GM19372 (cell line): ENCODE data around the gene FAM110A.

Experiments
- ATAC-seq: cut with Tn5 transposase; IDR thresholded peaks from one replicate; pipeline ENCODE4 v1.9.1; 2021; ENCODE audit warnings: mild to moderate bottlenecking, low read depth, moderate library complexity; ENCODE audit not compliant: unreplicated experiment

FAM110A gene

DNA sequence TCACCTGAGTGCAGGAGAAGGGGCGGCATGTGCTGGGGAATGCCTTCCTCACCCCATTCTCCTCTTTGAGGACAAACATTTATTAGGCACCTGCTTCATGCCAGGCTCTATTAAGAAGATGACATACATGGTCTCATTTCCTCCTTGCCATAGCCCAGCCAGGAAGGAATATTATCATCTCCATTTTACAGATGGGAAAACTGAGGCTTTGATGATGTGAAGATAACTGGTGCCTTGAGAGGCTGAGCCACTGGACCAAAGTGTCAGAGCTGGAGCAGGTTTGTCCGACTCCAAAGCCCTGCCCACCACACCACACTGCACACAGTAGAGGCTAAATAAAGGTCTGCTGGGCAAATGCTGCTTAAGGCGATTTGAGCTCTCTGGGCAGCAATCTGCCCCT, 37.2 kb downstream of the FAM110A start:
- ATAC-seq, result no peak

DNA sequence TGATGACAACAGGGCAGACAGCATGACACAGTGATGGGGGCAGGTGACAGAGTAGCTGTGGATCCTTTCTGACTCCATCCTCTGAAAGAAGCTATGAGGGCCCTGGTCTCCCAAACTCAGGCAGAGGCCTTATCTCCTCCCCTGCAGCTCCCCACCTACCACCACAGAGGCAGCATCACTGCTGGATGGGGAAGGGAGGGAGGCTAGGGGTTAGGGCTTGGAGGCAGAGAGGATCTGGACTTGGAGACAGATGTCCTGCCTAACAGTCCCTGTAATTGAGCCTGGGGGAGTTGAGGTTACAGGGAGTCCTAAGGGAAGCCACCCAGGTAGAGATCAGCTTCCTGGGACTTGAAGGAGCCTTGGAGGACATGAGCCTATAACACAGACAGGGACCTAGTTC, 37.9 kb downstream of the FAM110A start:
- ATAC-seq, result no peak

DNA sequence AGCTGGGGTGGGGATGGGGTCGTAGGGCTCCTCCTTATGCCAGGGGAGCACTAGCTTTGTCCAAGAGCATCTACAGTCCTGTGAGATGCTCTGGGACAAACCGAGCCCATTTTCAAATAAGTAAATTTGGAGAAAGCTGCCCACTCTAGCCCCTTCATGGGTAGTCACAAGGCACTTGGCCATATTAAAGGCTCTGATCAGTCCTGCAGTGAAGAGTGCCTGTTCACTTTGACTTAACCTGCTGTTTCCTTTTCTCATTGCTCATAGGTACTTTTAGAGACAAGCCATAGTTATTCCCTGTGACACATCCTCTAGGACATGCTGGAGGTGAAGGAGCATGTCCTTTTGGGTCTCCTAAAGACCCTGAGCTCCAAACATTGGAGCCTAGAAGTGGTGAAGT, 38.4 kb downstream of the FAM110A start:
- no peak for ATAC-seq

DNA sequence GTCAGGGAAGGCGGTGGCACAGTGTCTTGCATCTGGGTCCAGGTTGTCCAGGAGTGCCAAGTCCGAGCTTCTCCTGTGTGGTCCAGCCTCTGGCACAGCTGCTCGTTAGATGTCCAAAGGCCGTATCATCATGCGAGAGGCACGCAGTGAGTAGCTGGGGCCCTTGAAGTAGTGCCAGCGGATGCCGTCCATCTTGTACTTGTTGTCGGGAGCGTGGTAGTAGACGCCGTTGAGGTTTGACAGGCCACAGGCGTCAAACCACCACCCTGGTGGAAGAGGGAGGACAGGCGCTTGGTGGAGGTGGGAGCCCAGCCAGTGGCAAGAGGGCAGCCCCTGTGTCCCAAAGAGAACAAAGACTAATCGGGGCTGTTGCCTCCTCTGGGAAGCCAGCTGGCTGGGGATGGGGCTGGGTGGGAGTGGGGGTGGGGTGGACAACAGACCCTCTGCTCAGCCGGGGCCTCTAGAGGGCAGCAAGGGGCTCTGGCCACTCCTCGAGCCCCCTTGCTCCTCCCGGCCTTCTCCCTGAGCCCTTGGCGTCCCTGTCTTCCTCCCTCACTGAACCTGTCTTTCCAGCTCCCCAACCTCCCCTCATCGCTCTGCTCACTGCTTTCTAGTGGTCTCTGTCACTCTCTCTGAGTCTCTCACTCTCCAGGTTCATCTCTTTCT, 39.5 kb downstream of the FAM110A start:
- ATAC-seq, result no peak

DNA sequence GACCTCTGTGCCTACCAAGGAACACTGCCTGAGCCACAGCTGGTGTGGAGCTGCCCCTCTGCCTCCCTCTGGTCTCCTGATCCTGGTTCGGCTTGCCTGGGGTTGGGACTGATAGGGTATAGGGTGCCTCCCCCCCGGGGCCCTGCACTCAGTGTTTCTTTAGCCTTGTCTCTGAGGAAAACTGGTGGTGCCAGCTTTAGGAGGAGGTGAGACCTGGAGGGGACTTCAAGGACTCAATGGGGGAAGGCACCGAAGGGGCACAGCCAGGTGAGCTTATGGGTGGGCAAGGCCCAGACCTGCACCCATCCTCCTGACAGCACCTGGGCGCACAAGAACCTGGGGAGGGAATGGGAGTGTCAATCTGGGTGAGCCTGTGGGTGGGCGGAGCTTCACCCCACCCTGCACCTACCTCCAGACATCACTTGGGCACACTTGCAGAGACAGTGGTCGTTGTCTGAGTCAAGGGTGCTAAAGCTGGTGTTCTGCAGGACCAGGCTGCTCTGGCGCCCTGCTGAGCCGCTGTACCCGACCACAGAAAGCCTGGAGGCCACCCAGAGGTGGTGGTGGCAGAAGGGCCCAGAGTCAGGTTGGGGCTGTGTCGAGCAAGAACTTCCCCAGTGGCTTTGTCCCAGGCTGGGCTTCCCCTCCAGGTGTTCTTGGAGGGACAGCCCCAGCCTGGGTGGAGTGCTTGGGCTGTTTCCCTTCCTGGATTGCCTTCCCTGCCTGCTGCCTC, 40.5 kb downstream of the FAM110A start:
- ATAC-seq, result no peak

DNA sequence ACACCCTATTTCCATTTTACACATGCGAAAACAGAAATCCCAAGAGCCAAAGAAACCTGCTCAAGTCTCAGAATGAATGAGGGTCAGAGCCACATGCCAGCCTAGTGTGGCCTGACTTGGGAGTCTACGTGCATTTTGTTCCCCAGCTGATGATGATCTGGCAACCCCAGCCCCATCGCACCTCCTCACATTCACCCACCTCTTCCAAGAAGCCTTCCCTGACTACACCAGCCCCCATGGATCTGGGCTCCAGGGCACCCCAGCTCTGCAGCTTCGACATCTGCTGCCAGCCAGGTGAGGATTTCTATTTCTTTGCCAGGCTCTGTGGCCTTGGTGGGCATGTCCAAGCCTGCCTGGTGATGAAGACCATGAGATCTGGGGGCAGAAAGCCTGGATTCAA, 41.6 kb downstream of the FAM110A start:
- ATAC-seq, result no peak

DNA sequence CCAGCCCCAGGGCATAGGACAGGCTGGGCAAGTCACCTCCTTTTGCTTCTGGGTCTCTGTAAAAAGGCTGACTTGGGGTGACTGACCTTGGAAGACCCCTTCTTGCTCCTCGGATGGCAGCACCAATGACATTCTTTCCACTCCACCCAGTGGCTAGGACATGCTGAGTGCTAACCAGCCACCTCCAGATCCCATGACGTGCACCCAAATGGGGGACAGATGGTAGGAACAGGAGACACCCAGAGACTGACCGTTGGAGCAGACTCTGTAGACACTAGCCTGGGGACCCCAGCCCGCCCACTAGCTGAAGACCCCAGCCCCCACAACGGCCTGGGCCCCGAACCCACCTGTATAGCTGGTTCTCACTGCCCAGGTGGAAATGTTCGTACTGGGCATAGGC, 44.3 kb downstream of the FAM110A start:
- no peak for ATAC-seq

DNA sequence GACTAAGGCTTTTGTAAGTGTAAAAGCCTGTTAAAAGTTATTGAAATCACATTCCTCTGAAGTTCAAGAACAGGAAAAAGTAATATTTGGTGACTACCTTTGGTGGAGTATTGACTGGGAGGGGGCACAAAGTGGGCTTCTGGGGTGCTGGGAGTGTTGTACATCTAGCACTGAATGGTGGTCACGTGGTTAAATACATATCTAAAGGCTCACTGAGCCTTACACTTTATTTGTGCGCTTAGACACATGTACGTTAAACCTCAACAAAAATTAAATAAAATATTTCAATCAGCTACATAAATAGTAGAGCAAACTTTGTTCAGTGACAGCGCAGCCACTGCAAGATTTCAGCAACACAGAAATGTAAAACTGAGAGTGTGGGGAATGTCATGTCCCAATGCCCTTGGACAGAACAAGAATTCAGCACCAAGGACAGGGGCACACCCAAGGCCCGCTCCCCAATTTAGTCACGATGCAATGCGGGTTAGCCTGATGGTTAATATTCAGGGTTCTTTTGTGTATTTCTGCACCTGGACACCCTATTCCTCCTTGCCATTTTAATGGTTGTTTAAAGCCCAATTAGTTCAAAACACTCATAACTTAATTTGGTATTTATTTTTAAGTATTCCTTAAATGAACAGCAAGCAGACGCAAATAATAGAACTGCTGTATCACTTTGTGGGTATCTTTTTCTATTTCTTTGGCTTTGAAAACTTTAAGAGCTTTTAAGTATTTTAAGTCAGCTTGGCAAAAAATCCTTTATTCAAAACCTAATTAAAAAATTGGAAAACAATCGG, 45.2 kb downstream of the FAM110A start:
- no peak for ATAC-seq

DNA sequence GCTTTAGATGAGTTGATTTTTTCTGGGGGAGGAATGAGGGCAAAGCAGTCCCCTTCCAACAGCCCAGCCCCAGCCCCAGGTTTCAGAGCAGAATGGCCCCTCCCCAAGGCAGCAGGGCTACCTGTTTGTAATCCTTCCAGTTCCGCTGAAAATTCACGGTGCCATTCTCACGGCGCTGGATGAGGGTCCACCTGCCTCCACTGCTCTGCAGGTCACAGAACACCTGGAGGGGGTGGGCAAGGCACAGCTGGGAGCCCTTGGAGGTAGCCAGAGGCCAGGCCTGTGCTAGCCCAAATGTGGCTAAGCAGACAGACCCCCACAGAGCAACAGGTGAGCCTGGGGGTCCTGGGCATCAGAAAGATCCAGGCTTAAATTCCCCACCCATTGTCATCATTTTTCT, 46.1 kb downstream of the FAM110A start:
- ATAC-seq, result no peak

DNA sequence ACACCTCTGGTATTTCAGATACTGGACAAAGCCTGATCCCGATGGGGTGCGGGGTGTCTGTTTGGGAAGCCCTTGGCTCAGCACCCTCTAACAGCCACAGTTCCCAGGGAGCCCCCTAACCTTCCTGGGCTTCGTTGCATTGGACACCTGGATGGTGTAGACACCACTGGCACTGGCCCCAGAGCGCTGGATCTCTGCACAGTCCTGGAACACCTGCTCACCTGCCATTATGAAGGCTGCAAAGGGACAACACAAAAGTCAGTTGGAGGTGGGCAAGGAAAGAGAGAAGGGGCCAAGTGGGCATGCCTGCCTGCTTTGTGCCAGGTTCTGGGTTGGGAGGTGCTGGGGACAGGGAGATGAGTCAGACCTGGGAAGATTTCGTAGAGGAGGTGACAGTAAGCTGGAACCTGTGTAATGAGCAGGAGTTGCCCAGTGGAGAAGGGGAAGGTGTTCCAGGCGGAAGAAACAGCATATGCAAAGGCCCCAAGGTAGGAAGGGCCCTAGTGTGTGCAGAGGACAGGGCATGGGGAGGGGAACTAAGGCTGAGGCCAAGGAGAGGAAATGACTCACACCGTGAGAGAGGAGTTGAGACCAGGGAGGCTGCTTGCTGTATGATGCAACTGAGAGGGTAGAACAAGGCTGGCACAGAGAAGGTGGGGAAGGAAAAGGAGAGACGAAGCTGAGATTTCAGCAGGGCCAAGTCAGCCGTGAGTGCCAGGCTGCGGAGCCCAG, 47.7 kb downstream of the FAM110A start:
- no peak for ATAC-seq

DNA sequence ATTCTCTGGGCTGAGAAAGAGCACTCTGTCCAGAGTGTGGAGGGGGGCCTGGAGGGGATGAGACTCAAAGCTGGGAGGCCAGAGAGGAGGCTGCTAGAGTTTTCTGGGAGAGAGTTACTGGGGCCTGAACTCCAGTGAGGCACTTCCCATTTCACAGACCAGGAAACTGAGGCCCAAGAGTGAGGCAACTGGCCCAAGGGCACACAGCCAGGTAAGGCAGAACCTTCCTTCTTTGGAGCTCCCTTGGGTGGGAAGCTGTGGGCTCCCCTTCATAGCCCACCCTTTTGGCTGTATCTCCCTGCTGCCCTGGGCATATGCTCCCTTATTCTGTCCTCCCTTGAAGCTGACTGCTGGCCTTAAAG, 48.2 kb downstream of the FAM110A start:
- ATAC-seq, result no peak

DNA sequence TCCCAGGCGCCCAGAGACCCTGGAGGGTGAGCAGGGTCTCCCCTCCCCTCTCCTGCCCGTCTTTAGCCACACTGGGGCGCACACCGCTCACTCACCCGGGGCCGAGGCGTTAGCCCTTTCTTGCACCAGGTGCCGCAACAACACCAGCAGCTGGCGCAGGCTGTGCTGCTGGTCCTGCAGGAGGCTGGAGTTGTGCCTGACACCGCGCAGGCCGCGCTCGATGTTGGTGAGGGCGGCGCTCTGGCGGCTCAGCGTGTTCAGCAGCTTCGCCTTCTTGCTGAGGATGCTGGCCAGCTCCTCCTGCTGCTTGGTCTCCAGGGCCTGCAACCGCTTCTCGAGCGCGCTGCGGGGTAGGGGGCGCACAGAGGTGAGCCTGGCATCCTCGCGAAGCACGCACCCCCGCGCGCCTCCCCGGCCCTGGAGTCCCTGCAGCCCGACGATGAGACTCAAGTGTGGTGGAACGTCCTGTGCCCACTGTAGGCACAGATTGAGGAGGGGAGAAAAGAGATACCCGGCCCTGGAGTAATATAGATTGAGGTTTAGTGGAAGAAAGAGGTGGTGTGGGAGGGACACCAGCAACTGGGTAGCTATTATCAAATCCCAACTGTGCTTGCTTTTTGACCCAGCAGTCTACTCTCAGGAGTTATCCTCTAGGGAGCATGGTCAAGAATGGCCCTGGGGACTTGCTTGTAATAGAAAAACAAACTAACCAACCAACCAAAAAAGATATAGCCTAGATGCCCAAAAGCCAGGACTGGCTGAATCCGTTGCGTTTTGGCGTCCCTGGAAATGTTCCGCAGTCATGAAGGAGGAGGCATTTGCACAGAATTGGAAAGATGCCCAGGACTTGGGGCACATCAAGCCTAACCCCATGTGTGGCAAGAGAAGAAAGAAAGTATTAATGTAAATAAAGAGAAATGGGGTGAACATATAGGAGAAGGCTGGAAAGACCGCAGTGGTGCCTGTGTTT, 51.8 kb downstream of the FAM110A start:
- ATAC-seq, result no peak

DNA sequence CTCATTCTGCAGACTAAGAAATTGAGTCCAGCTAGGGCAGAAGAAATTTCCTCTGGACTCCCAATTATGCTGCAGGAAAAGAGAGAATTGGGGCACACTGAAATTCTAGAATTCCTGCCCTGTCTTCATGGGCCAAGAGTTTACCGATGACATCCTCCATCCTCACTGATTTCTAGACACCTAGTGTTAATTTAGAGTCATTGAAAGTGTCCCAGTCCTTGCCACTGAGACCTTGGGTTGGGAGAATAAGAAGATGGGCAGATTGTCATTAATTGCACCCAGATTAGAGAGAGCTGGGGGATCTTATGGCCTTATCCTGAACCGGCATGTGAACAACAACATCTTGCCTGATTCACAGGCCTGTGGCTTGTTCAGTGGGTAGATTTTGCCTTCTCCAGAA, 53.6 kb downstream of the FAM110A start:
- ATAC-seq, result no peak

DNA sequence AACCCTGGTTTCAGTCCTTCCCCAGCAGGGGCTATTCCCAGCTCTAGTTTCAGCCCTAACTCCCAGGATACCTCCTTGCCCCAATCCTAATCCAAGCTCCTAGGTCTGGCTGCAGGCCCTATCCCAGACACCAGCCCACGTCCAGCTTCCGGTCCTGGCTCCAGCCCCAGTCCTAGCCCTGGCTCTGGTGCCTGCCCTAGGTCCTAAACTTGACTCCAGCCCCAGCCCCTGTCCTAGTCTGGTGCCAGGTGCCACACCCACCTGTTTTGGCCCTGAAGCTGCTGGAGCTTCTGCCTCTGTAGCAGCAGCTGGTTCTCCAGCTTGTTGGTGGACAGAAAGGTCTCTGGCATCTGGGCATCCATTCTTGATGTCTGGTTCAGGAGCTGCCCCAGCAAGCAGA, 54.5 kb downstream of the FAM110A start:
- no peak for ATAC-seq

DNA sequence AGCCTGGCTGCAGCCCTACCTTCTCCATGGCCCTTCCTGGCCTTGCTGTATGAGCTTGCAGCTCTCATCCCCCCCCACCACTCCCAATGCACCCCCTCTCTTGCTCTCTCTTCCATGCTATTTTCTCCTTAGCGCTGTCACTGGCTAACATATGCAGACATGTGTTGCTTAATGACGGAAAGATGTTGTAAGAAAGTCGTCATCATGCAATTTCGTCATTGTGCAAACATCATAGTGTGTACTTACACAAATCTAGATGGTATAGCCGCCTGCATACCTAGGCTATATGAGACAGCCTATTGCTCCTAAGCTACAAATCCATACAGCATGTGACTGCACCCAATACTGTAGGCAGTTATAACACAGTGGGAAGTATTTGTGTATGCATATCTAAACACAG, 55.6 kb downstream of the FAM110A start:
- no peak for ATAC-seq

DNA sequence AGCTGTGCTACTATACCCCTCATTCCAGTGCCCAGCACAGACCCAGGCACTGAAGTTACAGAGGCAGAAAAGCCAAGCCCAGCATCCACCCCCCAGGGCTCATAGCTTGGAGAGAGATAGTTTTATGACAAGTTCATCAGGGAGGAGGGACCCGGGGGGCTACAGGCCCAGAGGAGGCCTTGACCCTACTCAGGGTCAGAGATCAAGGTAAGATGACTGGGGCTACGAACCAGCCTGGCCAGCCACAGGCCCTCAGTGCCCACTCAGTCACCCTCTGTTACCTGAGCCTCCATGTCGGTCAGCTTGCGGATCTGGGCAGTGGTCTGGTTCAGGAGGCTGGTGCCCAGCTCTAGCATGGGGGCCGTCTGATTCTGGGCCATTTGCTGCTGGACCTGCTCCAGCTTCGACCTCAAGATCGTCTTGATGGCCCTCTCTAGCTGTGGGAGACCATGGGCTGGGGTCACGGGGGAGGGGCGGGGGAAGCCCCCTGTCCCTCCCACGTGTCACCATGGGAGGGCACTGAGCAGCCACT, 56.5 kb downstream of the FAM110A start:
- no peak for ATAC-seq

DNA sequence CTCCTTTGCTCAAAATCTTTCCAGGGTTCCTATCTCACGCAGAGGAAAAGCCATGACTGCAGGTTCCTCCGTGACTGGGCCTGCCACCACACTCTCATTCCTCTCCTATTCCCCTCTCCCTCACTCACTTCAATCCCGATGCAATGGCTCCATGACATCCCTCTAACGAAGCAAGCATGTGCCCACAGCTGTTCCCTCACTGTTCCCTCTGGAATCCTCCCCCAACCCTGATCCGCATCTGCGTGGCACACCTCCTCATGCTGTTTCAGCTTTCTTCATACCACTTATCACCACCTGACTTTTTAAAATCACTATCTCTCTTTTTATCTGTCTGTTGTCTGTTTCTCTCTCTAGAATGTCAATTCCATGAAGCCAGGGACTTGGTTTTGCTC, 57.1 kb downstream of the FAM110A start:
- no peak for ATAC-seq

DNA sequence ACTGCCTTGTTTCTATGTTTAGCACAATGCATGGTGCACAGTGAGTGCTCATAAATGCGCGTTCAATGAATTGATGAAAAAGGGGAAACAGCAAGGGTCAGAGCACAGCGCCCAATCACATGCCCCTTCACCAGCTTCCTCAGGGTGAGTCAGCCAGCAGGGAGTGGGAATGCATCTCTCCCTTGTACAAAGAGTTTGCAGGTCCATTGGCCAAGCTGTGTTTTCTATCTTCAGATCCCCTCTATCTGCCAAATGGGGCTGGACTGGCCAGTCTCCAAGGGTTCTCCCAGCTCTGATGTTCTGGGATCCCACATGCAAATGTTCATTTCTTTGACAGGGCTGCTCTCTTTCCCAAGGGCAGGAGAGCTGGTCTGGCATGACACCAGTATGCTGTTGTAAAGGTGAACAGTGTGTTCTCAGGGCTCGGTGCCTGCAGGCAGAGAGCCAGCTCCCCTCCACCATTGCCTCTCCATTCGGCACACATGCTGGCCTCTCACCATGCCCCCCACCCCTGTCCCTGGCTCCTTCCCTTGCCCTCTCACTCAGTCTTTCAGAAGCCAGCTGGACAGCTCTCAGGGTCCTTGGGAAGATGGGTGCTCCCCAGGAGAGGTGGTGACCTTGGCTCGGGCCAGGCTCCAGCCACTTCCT, 57.7 kb downstream of the FAM110A start:
- no peak for ATAC-seq

DNA sequence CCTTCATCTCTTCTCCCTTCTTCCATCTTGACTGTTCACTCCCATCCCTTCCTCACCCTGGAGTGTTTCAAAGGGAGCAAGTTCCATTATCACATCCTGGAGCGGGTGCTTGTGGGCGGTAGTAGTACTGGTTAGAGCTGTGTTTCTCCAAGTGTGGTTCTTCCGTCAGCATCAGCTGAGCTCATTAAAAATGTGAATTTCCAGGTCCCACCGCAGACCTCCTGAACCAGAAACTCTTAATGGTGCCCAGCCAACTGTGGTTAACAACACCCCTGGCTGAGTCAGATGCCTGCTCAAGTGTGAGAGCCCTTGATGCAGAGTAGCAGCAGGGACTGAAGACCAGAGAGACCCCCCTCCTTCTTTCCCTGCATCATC, 58.2 kb downstream of the FAM110A start:
- no peak for ATAC-seq
